Suprapubic skin (tissue), 3 donors: ENCODE data around the gene FKBP7.

Experiments
- CTCF ChIP-seq, 2 donors: fragments of 200-600 bp in 1 of 2; fragments of 450-650 bp in 1 of 2; sonication (generic) in 1 of 2; IDR thresholded peaks; one replicate each; pipeline ENCODE4 v1.5.1; 2016 to 2019; ENCODE audit warnings: antibody characterized with exemption in 2 of 2, mild to moderate bottlenecking in 1 of 2, moderate library complexity in 1 of 2
- EP300 ChIP-seq: sonication (generic); formaldehyde crosslinking; IDR thresholded peaks from one replicate; pipeline ENCODE4 v1.6.1; 2017; ENCODE audit warnings: antibody characterized with exemption

- TF ChIP-seq CTCF (IDR thresholded peaks at IDR 0.05) (no peak), EP300 (no peak)
Observed at GRCh38 chr2:178478130-178478438, 316 bp downstream of the FKBP7 start.
